ENCODE results near the gene PUDP. TPM values are rescaled to one million over a fixed set of nuclear protein-coding genes. Genes with fewer than 3 reads are reported as not detected.

PUDP gene
- total RNA-seq, 1 experiment from 2014 or later: 20.3 TPM

DNA sequence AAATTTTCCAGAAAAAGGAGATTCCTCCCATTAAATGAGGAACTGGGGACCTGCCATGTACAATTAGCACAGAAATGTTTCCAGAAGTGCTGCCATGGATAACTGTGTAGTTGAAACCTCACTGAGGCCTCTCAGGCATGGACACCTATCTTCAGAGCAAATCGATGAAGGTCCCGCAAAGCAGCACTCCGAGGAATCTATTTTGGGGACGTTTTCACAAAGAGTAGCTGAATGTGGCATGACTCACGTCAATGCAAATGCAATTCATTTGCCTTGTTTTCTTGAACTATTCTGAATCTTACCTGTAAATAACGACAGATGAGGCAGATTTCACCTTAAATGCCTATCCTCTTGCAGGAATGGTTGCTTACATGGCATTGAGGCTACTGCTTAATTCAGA, 87.5 kb downstream of the PUDP start:
- DNase-seq (ENCODE audit: low read depth, low spot score) (no peak), ATAC-seq (no peak)
- no peaks in the 10 kb centered on the region for H3K9me3 ChIP-seq (ENCODE audit: control insufficient read depth in 1 of 2, insufficient read depth in 1 of 2, low read depth in 1 of 2, low read length in 2 of 2)
- H3K9me2 ChIP-seq (ENCODE audit: insufficient read depth): no peaks in the 10 kb centered on the region
- ChIA-PET RAD21 (ENCODE audit: low non-redundant PET in 1 of 2, low total read pairs in 2 of 2, uncharacterized antibody in 2 of 2, unreplicated experiment in 2 of 2) (no interaction called here), POLR2A (no interaction called here), CTCF (no interaction called here)
- H3K9ac ChIP-seq (ENCODE audit: low read length): no peak overlapping the region
- H3K79me2 ChIP-seq (ENCODE audit: insufficient read depth, low read length): no peaks in the 10 kb centered on the region
- BruUV-seq (replicated peaks): no TSS peak
- H4K20me1 ChIP-seq (ENCODE audit: insufficient read depth): no peaks in the 10 kb centered on the region
- no peaks in the 10 kb centered on the region for H3K36me3 ChIP-seq (ENCODE audit: control insufficient read depth in 1 of 2, insufficient read depth in 2 of 2, low read length in 2 of 2)
- H3K27ac ChIP-seq (ENCODE audit: low read depth, low read length): no peak overlapping the region
- H3K4me2 ChIP-seq (ENCODE audit: low read length): no peak overlapping the region
- H3K4me1 ChIP-seq (ENCODE audit: control insufficient read depth in 1 of 2, insufficient read depth in 2 of 2, low read length in 2 of 2): no peaks in the 10 kb centered on the region
- intact Hi-C loops (cut with micrococcal nuclease): no loop called here
- no peaks in the 10 kb centered on the region for H3K27me3 ChIP-seq (ENCODE audit: insufficient read depth, low read length)
- no peak overlapping the region for H2AFZ ChIP-seq (ENCODE audit: low read depth, low read length, poor library complexity, severe bottlenecking)
- TF ChIP-seq, protein P1, sequence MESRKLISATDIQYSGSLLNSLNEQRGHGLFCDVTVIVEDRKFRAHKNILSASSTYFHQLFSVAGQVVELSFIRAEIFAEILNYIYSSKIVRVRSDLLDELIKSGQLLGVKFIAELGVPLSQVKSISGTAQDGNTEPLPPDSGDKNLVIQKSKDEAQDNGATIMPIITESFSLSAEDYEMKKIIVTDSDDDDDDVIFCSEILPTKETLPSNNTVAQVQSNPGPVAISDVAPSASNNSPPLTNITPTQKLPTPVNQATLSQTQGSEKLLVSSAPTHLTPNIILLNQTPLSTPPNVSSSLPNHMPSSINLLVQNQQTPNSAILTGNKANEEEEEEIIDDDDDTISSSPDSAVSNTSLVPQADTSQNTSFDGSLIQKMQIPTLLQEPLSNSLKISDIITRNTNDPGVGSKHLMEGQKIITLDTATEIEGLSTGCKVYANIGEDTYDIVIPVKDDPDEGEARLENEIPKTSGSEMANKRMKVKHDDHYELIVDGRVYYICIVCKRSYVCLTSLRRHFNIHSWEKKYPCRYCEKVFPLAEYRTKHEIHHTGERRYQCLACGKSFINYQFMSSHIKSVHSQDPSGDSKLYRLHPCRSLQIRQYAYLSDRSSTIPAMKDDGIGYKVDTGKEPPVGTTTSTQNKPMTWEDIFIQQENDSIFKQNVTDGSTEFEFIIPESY (IDR thresholded peaks at IDR 0.05; ENCODE audit: extremely low read depth, insufficient replicate concordance, low read length): no peak
- no peak overlapping the region for H3K4me3 ChIP-seq (replicated peaks in 1 of 2; ENCODE audit: low read depth in 1 of 2, low read length in 2 of 2)

DNA sequence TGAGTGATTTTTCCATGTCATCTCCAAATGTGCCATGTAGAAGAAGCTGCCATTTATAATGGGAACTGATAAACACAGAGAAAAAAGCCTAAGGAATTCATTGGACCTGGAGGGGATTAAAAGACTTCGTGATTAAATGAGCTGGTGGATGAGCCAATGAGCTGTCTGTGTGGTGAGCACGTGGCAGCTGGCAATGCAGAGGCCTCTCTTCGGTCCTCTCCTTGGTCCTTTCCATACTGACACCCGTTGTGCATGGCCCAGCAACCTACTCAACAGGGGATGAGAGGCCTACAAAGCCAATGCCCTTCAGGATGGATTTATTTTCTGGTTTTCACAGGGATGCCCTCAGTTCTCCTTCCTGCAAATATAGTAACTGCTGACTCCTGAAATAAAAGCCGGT, 88.1 kb downstream of the PUDP start:
- H3K27ac ChIP-seq (ENCODE audit: low read depth, low read length): no peak overlapping the region
- ATAC-seq (no peak), DNase-seq (ENCODE audit: low read depth, low spot score) (no peak)
- intact Hi-C loops (cut with micrococcal nuclease): no loop called here
- no peak overlapping the region for H3K4me2 ChIP-seq (ENCODE audit: low read length)
- no peak overlapping the region for H2AFZ ChIP-seq (ENCODE audit: low read depth, low read length, poor library complexity, severe bottlenecking)
- ChIA-PET RAD21 (ENCODE audit: low non-redundant PET in 1 of 2, low total read pairs in 2 of 2, uncharacterized antibody in 2 of 2, unreplicated experiment in 2 of 2) (no interaction called here), POLR2A (no interaction called here), CTCF (no interaction called here)
- H3K9ac ChIP-seq (ENCODE audit: low read length): no peak overlapping the region
- H3K9me2 ChIP-seq (ENCODE audit: insufficient read depth): no peaks in the 10 kb centered on the region
- H3K36me3 ChIP-seq (ENCODE audit: control insufficient read depth in 1 of 2, insufficient read depth in 2 of 2, low read length in 2 of 2): no peaks in the 10 kb centered on the region
- H3K4me1 ChIP-seq (ENCODE audit: control insufficient read depth in 1 of 2, insufficient read depth in 2 of 2, low read length in 2 of 2): no peaks in the 10 kb centered on the region
- no peaks in the 10 kb centered on the region for H3K27me3 ChIP-seq (ENCODE audit: insufficient read depth, low read length)
- H3K4me3 ChIP-seq (replicated peaks in 1 of 2; ENCODE audit: low read depth in 1 of 2, low read length in 2 of 2): no peak overlapping the region
- no peaks in the 10 kb centered on the region for H3K9me3 ChIP-seq (ENCODE audit: control insufficient read depth in 1 of 2, insufficient read depth in 1 of 2, low read depth in 1 of 2, low read length in 2 of 2)
- no peaks in the 10 kb centered on the region for H4K20me1 ChIP-seq (ENCODE audit: insufficient read depth)
- BruUV-seq (replicated peaks): no TSS peak
- H3K79me2 ChIP-seq (ENCODE audit: insufficient read depth, low read length): no peaks in the 10 kb centered on the region
- no peak for TF ChIP-seq SIN3A (IDR thresholded peaks at IDR 0.05; ENCODE audit: low read depth)
- TF ChIP-seq, protein P2, sequence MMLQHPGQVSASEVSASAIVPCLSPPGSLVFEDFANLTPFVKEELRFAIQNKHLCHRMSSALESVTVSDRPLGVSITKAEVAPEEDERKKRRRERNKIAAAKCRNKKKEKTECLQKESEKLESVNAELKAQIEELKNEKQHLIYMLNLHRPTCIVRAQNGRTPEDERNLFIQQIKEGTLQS (IDR thresholded peaks at IDR 0.05): no peak
- TF ChIP-seq SRF (IDR thresholded peaks at IDR 0.05; ENCODE audit: low read depth): no peak
- TF ChIP-seq ZNF274 (IDR thresholded peaks at IDR 0.05; ENCODE audit: low read depth, low read length): no peak
- no peak for TF ChIP-seq EZH2 (IDR thresholded peaks at IDR 0.05)
- no peak for TF ChIP-seq ELF1 (IDR thresholded peaks at IDR 0.05; ENCODE audit: borderline replicate concordance, low read depth)
- no peak for TF ChIP-seq RAD21 (IDR thresholded peaks at IDR 0.05; ENCODE audit: low read depth)
- TF ChIP-seq EGR1 (IDR thresholded peaks at IDR 0.05; ENCODE audit: low read depth): no peak
- TF ChIP-seq CEBPB (IDR thresholded peaks at IDR 0.05; ENCODE audit: low read depth): no peak
- no peak for TF ChIP-seq EZH2phosphoT487 (IDR thresholded peaks at IDR 0.05; ENCODE audit: borderline replicate concordance)
- TF ChIP-seq SP1 (IDR thresholded peaks at IDR 0.05; ENCODE audit: low read depth): no peak
- no peak for TF ChIP-seq CBX3 (IDR thresholded peaks at IDR 0.05; ENCODE audit: low read depth)
- TF ChIP-seq JUND (IDR thresholded peaks at IDR 0.05): no peak
- no peak for TF ChIP-seq TCF7L2 (IDR thresholded peaks at IDR 0.05; ENCODE audit: borderline replicate concordance, extremely low read depth, insufficient read depth, insufficient read length)
- no peak for TF ChIP-seq ZFX (IDR thresholded peaks at IDR 0.05)
- no peak for TF ChIP-seq POLR2A (IDR thresholded peaks at IDR 0.05; ENCODE audit: borderline replicate concordance, extremely low read depth, insufficient read depth, insufficient read length)

Measured in HCT116 (cell line).